Measurements from ENCODE around the gene NUMB.

DNA sequence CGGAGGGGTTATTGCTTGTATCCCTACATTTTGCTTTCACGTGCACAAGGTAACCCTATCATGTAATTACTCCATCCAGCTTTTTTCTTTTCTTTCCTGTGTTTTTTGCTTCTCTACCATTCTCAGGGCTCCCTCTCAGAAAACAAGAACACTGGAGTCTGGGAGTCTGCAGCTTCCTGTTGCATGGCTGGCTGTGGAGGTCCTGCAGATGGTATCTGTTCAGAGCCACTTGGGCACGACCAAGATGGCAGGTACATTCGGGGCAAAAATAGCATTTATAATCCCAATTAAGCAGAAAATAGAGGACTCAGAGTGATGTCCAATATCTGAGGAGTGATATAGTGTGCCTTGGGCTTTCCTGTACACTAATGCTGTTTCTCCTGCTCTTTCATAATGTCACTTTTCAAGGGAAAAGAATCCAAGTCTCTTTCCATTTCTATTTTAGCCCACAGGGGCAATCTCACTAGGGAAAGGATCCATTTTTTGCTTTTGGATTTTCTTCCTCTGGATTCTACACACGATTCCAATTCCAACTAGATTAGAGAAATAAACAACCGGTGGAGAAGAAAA is 3.2 kb upstream of the NUMB start:
- TF ChIP-seq CTCF (IDR thresholded peaks at IDR 0.05; ENCODE audit: extremely low read depth in 1 of 2, insufficient read depth in 1 of 2, low read depth in 1 of 2, low read length in 2 of 2): no peak
- TF ChIP-seq POLR2A (IDR thresholded peaks at IDR 0.05; ENCODE audit: low read depth, low read length): no peak
- TF ChIP-seq, protein P1, sequence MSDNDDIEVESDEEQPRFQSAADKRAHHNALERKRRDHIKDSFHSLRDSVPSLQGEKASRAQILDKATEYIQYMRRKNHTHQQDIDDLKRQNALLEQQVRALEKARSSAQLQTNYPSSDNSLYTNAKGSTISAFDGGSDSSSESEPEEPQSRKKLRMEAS (IDR thresholded peaks at IDR 0.05; ENCODE audit: insufficient read depth, insufficient read length): no peak
- no peak for TF ChIP-seq POLR2AphosphoS5 (IDR thresholded peaks at IDR 0.05; ENCODE audit: insufficient read depth, low read depth, low read length)
- TF ChIP-seq JUN (IDR thresholded peaks at IDR 0.05; ENCODE audit: borderline replicate concordance, insufficient read depth, insufficient read length, low read depth): no peak

Data from endothelial cell of umbilical vein (primary cell).